Esophagus squamous epithelium (tissue), 4 donors: Measurements from ENCODE around the gene HDAC10.

Experiments used
- POLR2A ChIP-seq, 4 donors: fragments of 450-650 bp; IDR thresholded peaks; one replicate each; pipeline ENCODE4 v1.6.1; 2017; ENCODE audit warnings: antibody characterized with exemption in 4 of 4, mild to moderate bottlenecking in 4 of 4, moderate library complexity in 3 of 4
- TF ChIP-seq, protein P1 (sequence below), 6 experiments: fragments of 450-650 bp in 4 of 6; fragments of 200-600 bp in 2 of 6; sonication (generic) in 2 of 6; IDR thresholded peaks; one replicate each; pipeline ENCODE4 v1.5.1; 2016 to 2019; ENCODE audit warnings: antibody characterized with exemption in 6 of 6, mild to moderate bottlenecking in 4 of 6, moderate library complexity in 4 of 6

DNA sequence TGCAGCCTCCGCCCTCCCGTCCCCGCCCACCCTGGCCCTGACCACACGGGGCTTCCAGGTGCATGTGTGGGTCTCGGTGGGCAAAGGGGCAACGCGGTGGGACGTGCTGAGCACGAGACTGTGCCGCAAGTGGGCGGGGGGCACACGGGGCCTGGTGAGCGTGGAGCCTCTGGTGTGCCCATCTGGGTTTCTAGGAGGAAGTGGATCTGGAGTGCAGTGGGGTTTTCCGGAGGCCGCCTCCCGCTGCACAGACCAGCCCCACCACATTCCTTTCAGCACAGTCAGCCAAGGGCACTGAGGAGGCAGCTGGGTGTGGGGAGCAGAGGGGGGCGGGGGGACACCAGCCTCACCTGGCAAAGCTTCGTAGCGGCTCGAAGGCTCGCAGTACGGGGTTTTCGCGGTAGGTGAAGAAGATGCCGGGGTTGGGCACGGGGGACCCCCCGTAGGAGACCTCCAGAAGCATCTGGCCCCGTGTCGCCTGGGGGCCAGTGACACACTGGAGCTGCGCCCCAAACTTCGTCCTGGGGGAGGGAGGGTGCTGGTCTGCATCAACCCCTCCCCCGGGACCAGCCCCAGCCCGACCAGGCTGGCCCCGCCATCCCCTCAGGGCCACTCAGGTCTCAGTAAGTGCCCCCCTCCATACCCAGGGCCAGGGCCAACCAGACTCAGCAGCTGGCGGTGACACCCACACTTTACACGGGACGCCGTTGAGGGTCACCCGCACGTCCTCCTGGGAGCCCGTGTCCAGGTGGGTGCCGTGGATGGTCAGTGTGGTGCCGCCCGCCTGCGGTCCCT is 31.5 kb upstream of the HDAC10 start:
- TF ChIP-seq, protein P1, sequence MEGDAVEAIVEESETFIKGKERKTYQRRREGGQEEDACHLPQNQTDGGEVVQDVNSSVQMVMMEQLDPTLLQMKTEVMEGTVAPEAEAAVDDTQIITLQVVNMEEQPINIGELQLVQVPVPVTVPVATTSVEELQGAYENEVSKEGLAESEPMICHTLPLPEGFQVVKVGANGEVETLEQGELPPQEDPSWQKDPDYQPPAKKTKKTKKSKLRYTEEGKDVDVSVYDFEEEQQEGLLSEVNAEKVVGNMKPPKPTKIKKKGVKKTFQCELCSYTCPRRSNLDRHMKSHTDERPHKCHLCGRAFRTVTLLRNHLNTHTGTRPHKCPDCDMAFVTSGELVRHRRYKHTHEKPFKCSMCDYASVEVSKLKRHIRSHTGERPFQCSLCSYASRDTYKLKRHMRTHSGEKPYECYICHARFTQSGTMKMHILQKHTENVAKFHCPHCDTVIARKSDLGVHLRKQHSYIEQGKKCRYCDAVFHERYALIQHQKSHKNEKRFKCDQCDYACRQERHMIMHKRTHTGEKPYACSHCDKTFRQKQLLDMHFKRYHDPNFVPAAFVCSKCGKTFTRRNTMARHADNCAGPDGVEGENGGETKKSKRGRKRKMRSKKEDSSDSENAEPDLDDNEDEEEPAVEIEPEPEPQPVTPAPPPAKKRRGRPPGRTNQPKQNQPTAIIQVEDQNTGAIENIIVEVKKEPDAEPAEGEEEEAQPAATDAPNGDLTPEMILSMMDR (IDR thresholded peaks at IDR 0.05): peak in 1 of 6 experiments; percentile 4
- TF ChIP-seq POLR2A (IDR thresholded peaks at IDR 0.05): peak in 1 of 4 donors; percentile 14
